H1 (cell line): ENCODE data around the gene PLVAP. TPM values are rescaled to one million over a fixed set of nuclear protein-coding genes. Genes with fewer than 3 reads are reported as not detected.
A peak's percentile ranks its signal among the peaks of the same experiment; 100 is the strongest.

ENCODE experiments used
- CTCF ChIA-PET: fragments of 300-600 bp; sonication (Branson Sonifier 250); formaldehyde crosslinking; loops from one replicate; lab custom pipeline; 2021; ENCODE audit not compliant: partially characterized antibody; lab: Charles Lee
- POLR2A ChIA-PET: fragments of 300-600 bp; sonication (Branson Sonifier 250); formaldehyde crosslinking; loops from one replicate; lab custom pipeline; 2021; ENCODE audit warnings: inconsistent platforms; ENCODE audit not compliant: partially characterized antibody; lab: Charles Lee
- DNase-seq, 2 experiments: peaks; one replicate each; pipeline versions ENCODE4 v3.0.0 to v3.0.0-alpha.2; 2010 to 2022; ENCODE audit warnings: low spot score in 2 of 2, low read depth in 1 of 2, mixed read lengths in 1 of 2
- FAIRE-seq: peaks from 2 replicates; lab custom pipeline; 2011; peaks lifted over from hg19 to GRCh38; lab: Jason Lieb, UNC
- H2AFZ ChIP-seq: 2 replicates; pipeline ENCODE4 v1.8.1; 2012; ENCODE audit warnings: low read length, inconsistent platforms
- H2AK5ac ChIP-seq: 2 replicates; pipeline ENCODE4 v1.6.1; 2013; ENCODE audit warnings: low read depth, low read length
- H2BK120ac ChIP-seq: replicated peaks from 2 replicates; pipeline ENCODE3; 2013; ENCODE audit warnings: low read depth, low read length, inconsistent platforms
- H2BK12ac ChIP-seq: 2 replicates; pipeline ENCODE4 v1.6.1; 2013; ENCODE audit warnings: low read depth, low read length
- H2BK15ac ChIP-seq: 2 replicates; pipeline ENCODE4 v1.6.1; 2013; ENCODE audit warnings: low read length
- H2BK20ac ChIP-seq: 2 replicates; pipeline ENCODE4 v1.6.1; 2013; ENCODE audit warnings: low read length
- H2BK5ac ChIP-seq: 2 replicates; pipeline ENCODE4 v1.6.1; 2013; ENCODE audit warnings: low read depth, low read length
- H3K14ac ChIP-seq: 2 replicates; pipeline ENCODE4 v1.6.1; 2013; ENCODE audit warnings: inconsistent platforms; ENCODE audit not compliant: insufficient read length
- H3K18ac ChIP-seq: 2 replicates; pipeline ENCODE4 v1.6.1; 2013; ENCODE audit warnings: low read length; ENCODE audit errors: extremely low read depth
- H3K23ac ChIP-seq: 2 replicates; pipeline ENCODE4 v1.6.1; 2013; ENCODE audit warnings: inconsistent platforms; ENCODE audit not compliant: insufficient read length
- H3K23me2 ChIP-seq: 2 replicates; pipeline ENCODE4 v1.6.1; 2013; ENCODE audit warnings: low read depth, low read length
- H3K27ac ChIP-seq: 2 replicates; pipeline ENCODE4 v1.6.1; 2011; ENCODE audit warnings: low read depth, low read length, inconsistent platforms
- H3K27me3 ChIP-seq, 4 experiments: replicated peaks in 1 of 4; 1 replicate in 1 of 4; 2 replicates in 3 of 4; pipeline versions ENCODE4 v1.6.1 to v1.8.1; 2011 to 2013; ENCODE audit warnings: low read length in 3 of 4, mild to moderate bottlenecking in 3 of 4, inconsistent platforms in 2 of 4, mixed read lengths in 2 of 4, moderate library complexity in 1 of 4; ENCODE audit not compliant: control insufficient read depth in 3 of 4, insufficient read depth in 3 of 4; ENCODE audit errors: extremely low read depth in 1 of 4
- H3K36me3 ChIP-seq, 4 experiments: 2 replicates each; pipeline versions ENCODE4 v1.6.1 to v1.8.1; 2011 to 2013; ENCODE audit warnings: mild to moderate bottlenecking in 4 of 4, low read length in 3 of 4, moderate library complexity in 2 of 4, control low read depth in 1 of 4, inconsistent platforms in 1 of 4; ENCODE audit not compliant: insufficient read depth in 4 of 4, control insufficient read depth in 2 of 4
- H3K4ac ChIP-seq: replicated peaks from 2 replicates; pipeline ENCODE3; 2013; ENCODE audit warnings: low read length, low read depth, mixed read lengths, inconsistent platforms; ENCODE audit not compliant: insufficient read length
- H3K4me1 ChIP-seq, 4 experiments: replicated peaks in 1 of 4; 1 replicate in 1 of 4; 2 replicates in 3 of 4; pipeline versions ENCODE4 v1.6.1 to v1.8.1; 2011 to 2013; ENCODE audit warnings: low read length in 3 of 4, inconsistent platforms in 2 of 4, mixed read lengths in 1 of 4; ENCODE audit not compliant: insufficient read depth in 4 of 4, control insufficient read depth in 3 of 4
- H3K4me2 ChIP-seq, 2 experiments: 2 replicates each; pipeline versions ENCODE4 v1.6.1 to v1.8.1; 2011 to 2013; ENCODE audit warnings: low read depth in 2 of 2, low read length in 2 of 2, control low read depth in 1 of 2, inconsistent platforms in 1 of 2, mild to moderate bottlenecking in 1 of 2; ENCODE audit not compliant: insufficient read depth in 1 of 2
- H3K4me3 ChIP-seq, 4 experiments: fragments of 200-600, 300-600 bp in 1 of 4; sonication (generic), shearing (Covaris generic), sonication (Bioruptor Twin) in 1 of 4; 2 replicates each; pipeline versions ENCODE4 v1.5.1 to v1.8.1; 2011 to 2016; ENCODE audit warnings: low read length in 4 of 4, low read depth in 3 of 4, control low read depth in 2 of 4, inconsistent platforms in 2 of 4, mild to moderate bottlenecking in 2 of 4, mixed read lengths in 1 of 4, moderate library complexity in 1 of 4; ENCODE audit not compliant: insufficient read depth in 2 of 4; ENCODE audit errors: extremely low read depth in 1 of 4
- H3K56ac ChIP-seq: replicated peaks from 2 replicates; pipeline ENCODE3; 2013; ENCODE audit warnings: low read depth, mild to moderate bottlenecking, mixed read lengths, low read length, inconsistent platforms; ENCODE audit not compliant: insufficient read length
- H3K79me1 ChIP-seq: 2 replicates; pipeline ENCODE4 v1.6.1; 2013; ENCODE audit warnings: low read depth, low read length, control low read depth
- H3K79me2 ChIP-seq, 2 experiments: 2 replicates each; pipeline versions ENCODE4 v1.6.1 to v1.8.1; 2012 to 2013; ENCODE audit warnings: low read length in 2 of 2, mild to moderate bottlenecking in 2 of 2, inconsistent platforms in 1 of 2; ENCODE audit not compliant: insufficient read depth in 2 of 2, control insufficient read depth in 1 of 2
- H3K9ac ChIP-seq, 4 experiments: replicated peaks in 1 of 4; 1 replicate in 1 of 4; 2 replicates in 3 of 4; pipeline versions ENCODE4 v1.6.1 to v1.8.1; 2011 to 2013; ENCODE audit warnings: low read depth in 3 of 4, low read length in 3 of 4, control low read depth in 2 of 4, mild to moderate bottlenecking in 2 of 4, moderate library complexity in 2 of 4, inconsistent platforms in 1 of 4; ENCODE audit errors: extremely low read depth in 1 of 4
- H3K9me3 ChIP-seq, 2 experiments: 2 replicates each; pipeline versions ENCODE4 v1.6.1 to v1.8.1; 2012 to 2013; ENCODE audit warnings: mild to moderate bottlenecking in 2 of 2, moderate library complexity in 2 of 2, control low read depth in 1 of 2, inconsistent platforms in 1 of 2, low read depth in 1 of 2, low read length in 1 of 2, mixed read lengths in 1 of 2; ENCODE audit not compliant: insufficient read depth in 2 of 2
- H4K20me1 ChIP-seq, 2 experiments: replicated peaks in 1 of 2; 2 replicates each; pipeline versions ENCODE3 to v1.8.1; 2011 to 2013; ENCODE audit warnings: inconsistent platforms in 2 of 2, low read length in 2 of 2, mild to moderate bottlenecking in 1 of 2; ENCODE audit not compliant: insufficient read depth in 2 of 2, control insufficient read depth in 1 of 2
- H4K5ac ChIP-seq: 2 replicates; pipeline ENCODE4 v1.6.1; 2013; ENCODE audit warnings: low read length, low read depth, mixed read lengths, inconsistent platforms; ENCODE audit not compliant: insufficient read length
- H4K8ac ChIP-seq: 2 replicates; pipeline ENCODE4 v1.8.0; 2013; ENCODE audit warnings: mild to moderate bottlenecking, moderate library complexity, low read length, inconsistent platforms; ENCODE audit not compliant: insufficient read depth; ENCODE audit errors: extremely low read depth
- H4K91ac ChIP-seq: replicated peaks from 2 replicates; pipeline ENCODE3; 2013; ENCODE audit warnings: low read length, mixed read lengths, inconsistent platforms; ENCODE audit not compliant: insufficient read length
- BRCA1 ChIP-seq: IDR thresholded peaks from 2 replicates; pipeline ENCODE4 v1.6.1; 2012; ENCODE audit warnings: low read depth, low read length, improper control_type of control experiment
- CREB1 ChIP-seq: IDR thresholded peaks from 2 replicates; pipeline ENCODE4 v1.6.1; 2012; ENCODE audit warnings: inconsistent platforms
- FOSL1 ChIP-seq: IDR thresholded peaks from 2 replicates; pipeline ENCODE4 v1.6.1; 2011; ENCODE audit warnings: mild to moderate bottlenecking, low read depth, low read length, moderate library complexity; ENCODE audit not compliant: insufficient read depth
- SIX5 ChIP-seq: IDR thresholded peaks from 2 replicates; pipeline ENCODE4 v1.6.1; 2011; ENCODE audit warnings: mild to moderate bottlenecking, low read depth, low read length
- WGBS, 2 experiments: shearing (Covaris generic) in 1 of 2; methylation state at CpG; one replicate each; pipeline versions ENCODE4 v1.1.6 to v1.1.7; 2013 to 2015; ENCODE audit warnings: low lambda C conversion rate in 2 of 2, mixed read lengths in 2 of 2, inconsistent platforms in 1 of 2, low coverage in 1 of 2, missing lambda C conversion rate in 1 of 2; ENCODE audit not compliant: insufficient replicate concordance in 2 of 2, insufficient coverage in 1 of 2, insufficient read length in 1 of 2; ENCODE audit errors: extremely low coverage in 1 of 2, missing lambda C conversion rate in 1 of 2; 5-methylcytosine and 5-hydroxymethylcytosine counted together
- long read RNA-seq, 2 experiments: library from RNA in 1 of 2; library from capped mRNA in 1 of 2; stranded (forward); transcript quantifications; one replicate each; pipeline ENCODE4 v2.0.0, GENCODE V29; 2021; ENCODE audit warnings: inconsistent platforms in 1 of 2
- polyA minus RNA-seq, 3 experiments: library from RNA; depleted of rRNA, polyadenylated mRNA; stranded (reverse); fragments of >200 nt; gene quantifications; 1 replicate in 2 of 3; 2 replicates in 1 of 3; pipeline ENCODE4 v1.2.3, GENCODE V29; 2011
- polyA plus RNA-seq, 7 experiments: library from polyadenylated mRNA; depleted of rRNA in 3 of 7; stranded (reverse) in 5 of 7; unstranded in 2 of 7; fragments of >200 nt in 5 of 7; fragments of 200-250 nt in 2 of 7; gene quantifications; 1 replicate in 5 of 7; 2 replicates in 1 of 7; 4 replicates in 1 of 7; pipeline versions ENCODE4 v1.2.1 to v1.2.3, GENCODE V29; 2011 to 2013; ENCODE audit warnings: missing spikeins in 2 of 7, mixed read lengths in 2 of 7
- total RNA-seq: library from RNA; stranded (reverse); fragmentation: NEBNext Ultra II Directional; extraction: Animal tissue kit (Norgen Biotek cat#: 25700); gene quantifications from 2 replicates; pipeline ENCODE4 v1.2.1, GENCODE V29; 2021

PLVAP gene, protein sequence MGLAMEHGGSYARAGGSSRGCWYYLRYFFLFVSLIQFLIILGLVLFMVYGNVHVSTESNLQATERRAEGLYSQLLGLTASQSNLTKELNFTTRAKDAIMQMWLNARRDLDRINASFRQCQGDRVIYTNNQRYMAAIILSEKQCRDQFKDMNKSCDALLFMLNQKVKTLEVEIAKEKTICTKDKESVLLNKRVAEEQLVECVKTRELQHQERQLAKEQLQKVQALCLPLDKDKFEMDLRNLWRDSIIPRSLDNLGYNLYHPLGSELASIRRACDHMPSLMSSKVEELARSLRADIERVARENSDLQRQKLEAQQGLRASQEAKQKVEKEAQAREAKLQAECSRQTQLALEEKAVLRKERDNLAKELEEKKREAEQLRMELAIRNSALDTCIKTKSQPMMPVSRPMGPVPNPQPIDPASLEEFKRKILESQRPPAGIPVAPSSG
- total RNA-seq (0.27 TPM in 1 of 2 replicates, not detected in the other), polyA plus RNA-seq (2011; rRNA removed) (0.32 and 0.35 TPM in 2 replicates), polyA minus RNA-seq (2011; rRNA and poly(A)+ RNA removed) (not detected in 2 replicates)
- 0.10 TPM for polyA plus RNA-seq (2011; cell fraction: cytosol; rRNA removed)
- polyA plus RNA-seq (2011; cell fraction: nucleus; rRNA removed): 0.53 TPM
- polyA plus RNA-seq (2012, experiment 1 of 2): 0.12 to 1.2 TPM (median 0.67 TPM) in 4 replicates
- polyA plus RNA-seq (2012, experiment 2 of 2): 0.41 TPM
- 0.08 TPM for polyA plus RNA-seq (2013, experiment 1 of 2)
- polyA plus RNA-seq (2013, experiment 2 of 2): 0.06 TPM
- not detected for polyA minus RNA-seq (2011; cell fraction: cytosol; rRNA and poly(A)+ RNA removed)
- polyA minus RNA-seq (2011; cell fraction: nucleus; rRNA and poly(A)+ RNA removed): not detected
- long read RNA-seq, experiment 1: 0 reads
- long read RNA-seq, experiment 2: 0 reads

DNA sequence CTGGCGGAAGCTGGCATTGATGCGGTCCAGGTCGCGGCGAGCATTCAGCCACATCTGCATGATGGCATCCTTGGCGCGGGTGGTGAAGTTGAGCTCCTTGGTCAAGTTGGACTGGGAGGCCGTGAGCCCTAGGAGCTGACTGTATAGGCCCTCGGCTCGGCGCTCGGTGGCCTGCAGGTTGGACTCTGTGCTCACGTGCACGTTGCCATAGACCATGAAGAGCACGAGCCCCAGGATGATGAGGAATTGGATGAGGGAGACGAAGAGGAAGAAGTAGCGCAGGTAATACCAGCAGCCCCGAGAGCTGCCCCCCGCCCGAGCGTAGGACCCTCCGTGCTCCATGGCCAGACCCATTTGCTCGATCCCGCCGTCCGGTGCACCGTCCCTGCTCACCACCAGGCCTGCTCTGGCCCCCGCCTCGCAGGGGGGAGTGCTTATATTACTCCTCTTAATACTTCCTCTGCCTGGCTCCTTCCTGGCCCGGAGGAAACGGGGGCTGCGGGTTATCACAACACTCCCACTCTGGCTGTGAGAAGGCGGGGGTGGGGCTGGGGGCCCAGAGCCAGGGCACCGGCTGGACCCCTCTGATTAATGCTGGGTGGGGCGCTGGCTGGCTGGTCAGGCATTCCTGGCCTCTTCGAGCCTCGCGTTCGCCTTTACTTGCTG lies at the start of gene PLVAP:
Gene PLVAP (minus strand): TSS at position 408 of the 666 bp plus-strand sequence. CDS start 54 bp downstream, at position 354.
- peaks cover 0 to 9% (median 6%) of the 10 kb centered on the region in 4 experiments; a peak in 5 of 7 replicates for H3K4me1 ChIP-seq
- peak within 1 kb of the TSS; percentile 80; the same call in 1 of the 2 replicates for H4K8ac ChIP-seq
- no peaks in the 10 kb centered on the region for H3K36me3 ChIP-seq
- no peak for TF ChIP-seq CREB1
- TF ChIP-seq SIX5: no peak
- TF ChIP-seq FOSL1: no peak
- no peak for TF ChIP-seq BRCA1
- peak within 1 kb of the TSS; percentile 65 for H4K91ac ChIP-seq
- H4K5ac ChIP-seq: no peak within 1 kb of the TSS
- 0 out of 2 replicates have a peak within 1 kb of the TSS, but pooled peaks have one; percentile 2 for H2BK5ac ChIP-seq
- no peak within 1 kb of the TSS for H3K56ac ChIP-seq
- H3K79me2 ChIP-seq: no peaks in the 10 kb centered on the region
- no peak for DNase-seq
- H3K9ac ChIP-seq: no peak within 1 kb of the TSS
- no peaks in the 10 kb centered on the region for H3K27me3 ChIP-seq
- CTCF ChIA-PET: interaction anchor here (0.7 to 3.6 kb wide), 6 partner anchors 11 to 56 kb away, joined by 3 to 14 read pairs (median 3); no protein-coding TSS in a partner anchor
- no peak within 1 kb of the TSS for H3K14ac ChIP-seq
- peak within 1 kb of the TSS; percentile 29; the same call in 1 of the 2 replicates for H2BK15ac ChIP-seq
- H3K79me1 ChIP-seq: no peaks in the 10 kb centered on the region
- no peak within 1 kb of the TSS for H3K27ac ChIP-seq
- 91% methylated on average over 34 of the region's 39 CpGs; no CpG with 5 or more reads in 1 of the 2 experiments for WGBS, 2 experiments
- no peak within 1 kb of the TSS for H2AFZ ChIP-seq
- H3K18ac ChIP-seq: no peak within 1 kb of the TSS
- H4K20me1 ChIP-seq: no peaks in the 10 kb centered on the region
- no peak within 1 kb of the TSS for H2BK120ac ChIP-seq
- no peak within 1 kb of the TSS for H2BK20ac ChIP-seq
- POLR2A ChIA-PET: interaction anchor here (0.7 to 1.1 kb wide), 2 partner anchors 9 to 35 kb away, joined by 3 to 4 read pairs; no protein-coding TSS in a partner anchor
- no peak for FAIRE-seq
- H3K4ac ChIP-seq: no peak within 1 kb of the TSS
- H3K4me2 ChIP-seq: no peak within 1 kb of the TSS
- H3K9me3 ChIP-seq: 0 out of 4 replicates have a peak, but pooled peaks cover 0 to 3% of the 10 kb centered on the region in 2 experiments
- H2BK12ac ChIP-seq: no peak within 1 kb of the TSS
- H3K23me2 ChIP-seq: no peaks in the 10 kb centered on the region
- no peak within 1 kb of the TSS for H2AK5ac ChIP-seq
- no peak within 1 kb of the TSS for H3K4me3 ChIP-seq
- no peak within 1 kb of the TSS for H3K23ac ChIP-seq
